HCT116 (cell line): Measurements from ENCODE around the gene PRKN. TPM values are rescaled to one million over a fixed set of nuclear protein-coding genes. Genes with fewer than 3 reads are reported as not detected.

ENCODE experiments used
- ATAC-seq: fragments of 200-7000 bp; cut with Tn5 transposase; 2 replicates; pipeline ENCODE4 v1.9.1; 2020; ENCODE audit warnings: mild to moderate bottlenecking, moderate library complexity
- BruUV-seq: library from RNA; stranded (reverse); fragments of 400-500 nt; replicated peaks from 2 replicates; lab custom pipeline; 2021; lab: Mats Ljungman, UMichigan
- CTCF ChIA-PET: fragments of 300-600 bp; sonication (Branson Sonifier 250); formaldehyde crosslinking; loops from one replicate; lab custom pipeline; 2021; ENCODE audit warnings: antibody characterized with exemption; lab: Charles Lee
- POLR2A ChIA-PET: fragments of 300-600, 350-600 bp; sonication (Branson Sonifier 250); formaldehyde crosslinking; loops from one replicate; lab custom pipeline; 2021; ENCODE audit warnings: antibody characterized with exemption; lab: Charles Lee
- RAD21 ChIA-PET, 2 experiments: fragments of 300-600 bp; sonication (Branson Sonifier 250); formaldehyde crosslinking; loops; one replicate each; lab custom pipeline; 2023; ENCODE audit warnings: low total read pairs in 2 of 2; ENCODE audit not compliant: uncharacterized antibody in 2 of 2, unreplicated experiment in 2 of 2, low non-redundant PET in 1 of 2; lab: Charles Lee
- DNase-seq: peaks from one replicate; pipeline ENCODE4 v3.0.0-alpha.2; 2010; ENCODE audit warnings: low read depth, low spot score
- H2AFZ ChIP-seq: fragments of 200-600 bp; shearing (Covaris generic), sonication (generic); 2 replicates; pipeline ENCODE4 v1.6.1; 2017; ENCODE audit warnings: low read depth, mixed run types, mixed read lengths, antibody characterized with exemption, low read length; ENCODE audit not compliant: poor library complexity, severe bottlenecking
- H3K27ac ChIP-seq: 2 replicates; pipeline ENCODE4 v1.5.1; 2012; ENCODE audit warnings: low read depth, low read length
- H3K27me3 ChIP-seq: fragments of 200-600 bp; sonication (generic); 2 replicates; pipeline ENCODE4 v1.6.1; 2016; ENCODE audit warnings: mixed run types, low read length, mixed read lengths; ENCODE audit not compliant: insufficient read depth
- H3K36me3 ChIP-seq, 2 experiments: fragments of 200-500 bp in 1 of 2; fragments of 200-600 bp in 1 of 2; sonication (Bioruptor generic) in 1 of 2; sonication (generic) in 1 of 2; 2 replicates each; pipeline versions ENCODE4 v1.5.1 to v1.6.1; 2014 to 2016; ENCODE audit warnings: low read length in 2 of 2, inconsistent platforms in 1 of 2, mixed read lengths in 1 of 2, mixed run types in 1 of 2; ENCODE audit not compliant: insufficient read depth in 2 of 2, control insufficient read depth in 1 of 2
- H3K4me1 ChIP-seq, 2 experiments: fragments of 200-600 bp in 1 of 2; sonication (generic) in 1 of 2; 2 replicates each; pipeline versions ENCODE4 v1.5.1 to v1.6.1; 2012 to 2017; ENCODE audit warnings: low read length in 2 of 2, inconsistent platforms in 1 of 2, mild to moderate bottlenecking in 1 of 2, mixed read lengths in 1 of 2, mixed run types in 1 of 2, moderate library complexity in 1 of 2; ENCODE audit not compliant: insufficient read depth in 2 of 2, control insufficient read depth in 1 of 2
- H3K4me2 ChIP-seq: fragments of 200-600 bp; sonication (generic); 2 replicates; pipeline ENCODE4 v1.6.1; 2017; ENCODE audit warnings: mixed run types, low read length, mixed read lengths
- H3K4me3 ChIP-seq, 2 experiments: fragments of 200-600 bp in 1 of 2; sonication (generic) in 1 of 2; replicated peaks in 1 of 2; 2 replicates each; pipeline ENCODE4 v1.5.1; 2011 to 2016; ENCODE audit warnings: low read length in 2 of 2, control low read depth in 1 of 2, low read depth in 1 of 2, mild to moderate bottlenecking in 1 of 2, mixed read lengths in 1 of 2, mixed run types in 1 of 2
- H3K79me2 ChIP-seq: fragments of 200-600 bp; sonication (generic); 2 replicates; pipeline ENCODE4 v1.6.1; 2017; ENCODE audit warnings: mild to moderate bottlenecking, mixed run types, low read length, moderate library complexity, mixed read lengths; ENCODE audit not compliant: insufficient read depth
- H3K9ac ChIP-seq: fragments of 200-600 bp; sonication (generic); 2 replicates; pipeline ENCODE4 v1.6.1; 2016; ENCODE audit warnings: low read length, mixed read lengths
- H3K9me2 ChIP-seq: fragments of 200-600 bp; sonication (generic), shearing (Covaris generic); 2 replicates; pipeline ENCODE4 v1.6.1; 2017; ENCODE audit warnings: mixed run types, mild to moderate bottlenecking, moderate library complexity; ENCODE audit not compliant: insufficient read depth
- H3K9me3 ChIP-seq, 2 experiments: fragments of 200-500 bp in 1 of 2; fragments of 200-600 bp in 1 of 2; sonication (Bioruptor generic) in 1 of 2; sonication (generic) in 1 of 2; 2 replicates each; pipeline ENCODE4 v1.6.1; 2014 to 2017; ENCODE audit warnings: low read length in 2 of 2, mixed read lengths in 2 of 2, inconsistent platforms in 1 of 2, low read depth in 1 of 2, mild to moderate bottlenecking in 1 of 2, mixed run types in 1 of 2, moderate library complexity in 1 of 2; ENCODE audit not compliant: control insufficient read depth in 1 of 2, insufficient read depth in 1 of 2
- H4K20me1 ChIP-seq: fragments of 200-600 bp; sonication (generic), shearing (Covaris generic); 2 replicates; pipeline ENCODE4 v1.6.1; 2017; ENCODE audit warnings: mixed run types, mild to moderate bottlenecking, moderate library complexity; ENCODE audit not compliant: insufficient read depth
- CBX3 ChIP-seq: IDR thresholded peaks from 2 replicates; pipeline ENCODE4 v1.6.1; 2012; ENCODE audit warnings: low read depth
- CEBPB ChIP-seq: IDR thresholded peaks from 2 replicates; pipeline ENCODE4 v1.6.1; 2012; ENCODE audit warnings: low read depth
- EGR1 ChIP-seq: IDR thresholded peaks from 2 replicates; pipeline ENCODE4 v1.6.1; 2012; ENCODE audit warnings: low read depth
- ELF1 ChIP-seq: IDR thresholded peaks from 2 replicates; pipeline ENCODE4 v1.6.1; 2012; ENCODE audit warnings: low read depth, borderline replicate concordance
- EZH2phosphoT487 ChIP-seq: fragments of 200-600 bp; IDR thresholded peaks from 2 replicates; pipeline ENCODE4 v1.6.1; 2018; ENCODE audit warnings: antibody characterized with exemption, borderline replicate concordance
- FOSL1 ChIP-seq: IDR thresholded peaks from 2 replicates; pipeline ENCODE4 v1.6.1; 2012; ENCODE audit warnings: low read depth
- MAX ChIP-seq: IDR thresholded peaks from 2 replicates; pipeline ENCODE4 v1.6.1; 2012
- POLR2A ChIP-seq: IDR thresholded peaks from 2 replicates; pipeline ENCODE4 v1.7.0; 2011; ENCODE audit warnings: borderline replicate concordance; ENCODE audit not compliant: insufficient read depth, insufficient read length; ENCODE audit errors: extremely low read depth
- RAD21 ChIP-seq: IDR thresholded peaks from 2 replicates; pipeline ENCODE4 v1.6.1; 2012; ENCODE audit warnings: low read depth, mild to moderate bottlenecking
- REST ChIP-seq: IDR thresholded peaks from 2 replicates; pipeline ENCODE4 v1.6.1; 2012; ENCODE audit warnings: low read depth
- SIN3A ChIP-seq: IDR thresholded peaks from 2 replicates; pipeline ENCODE4 v1.6.1; 2012; ENCODE audit warnings: low read depth
- TCF7L2 ChIP-seq: IDR thresholded peaks from 2 replicates; pipeline ENCODE4 v1.7.0; 2011; ENCODE audit warnings: borderline replicate concordance, inconsistent platforms; ENCODE audit not compliant: insufficient read depth, insufficient read length; ENCODE audit errors: extremely low read depth
- intact Hi-C: fragments of 100-400 bp; cut with micrococcal nuclease; formaldehyde crosslinking; loops from 2 replicates; pipeline ENCODE4 v1.10.0; 2022
- total RNA-seq: library from RNA; stranded (reverse); gene quantifications from one replicate; pipeline ENCODE4 v1.2.1, GENCODE V29; 2021; ENCODE audit not compliant: unreplicated experiment
- TF ChIP-seq, protein P1 (sequence below): IDR thresholded peaks from 2 replicates; pipeline ENCODE4 v1.6.1; 2012
- TF ChIP-seq, protein P2 (sequence below), 3 experiments: fragments of 200-600 bp in 1 of 3; sonication (generic) in 1 of 3; IDR thresholded peaks in 2 of 3; conservative IDR thresholded peaks in 1 of 3; 2 replicates each; pipeline ENCODE4 v1.5.1; 2012 to 2017; ENCODE audit warnings: low read depth in 2 of 3, low read length in 2 of 3, antibody characterized with exemption in 1 of 3, borderline replicate concordance in 1 of 3, control low read depth in 1 of 3, mild to moderate bottlenecking in 1 of 3, mixed read lengths in 1 of 3, mixed run types in 1 of 3, moderate library complexity in 1 of 3; ENCODE audit not compliant: insufficient read depth in 1 of 3

The PRKN gene
- total RNA-seq, 1 experiment from 2014 or later = 2.6 TPM

DNA sequence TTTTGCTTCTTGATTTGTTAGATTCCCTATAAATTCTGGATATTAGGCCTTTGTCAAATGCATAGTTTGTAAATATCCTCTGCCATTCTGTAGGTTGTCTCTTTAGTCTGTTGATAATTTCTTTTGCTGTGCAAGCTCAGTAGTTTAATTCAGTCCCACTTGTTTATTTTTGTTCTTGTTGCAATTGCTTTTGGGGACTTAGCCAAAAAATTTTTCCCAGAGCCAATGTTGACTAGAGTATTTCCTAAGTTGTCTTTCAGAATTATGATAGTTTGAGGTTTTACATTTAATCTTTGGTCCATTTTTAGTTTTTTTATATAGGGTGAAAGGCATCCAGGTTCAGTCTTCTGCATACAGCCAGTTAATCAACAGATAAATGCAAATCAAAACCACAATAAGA is 96.0 kb downstream of the PRKN start:
- no peak for DNase-seq
- H3K4me3 ChIP-seq = no peak overlapping the region
- H3K27ac ChIP-seq = no peak overlapping the region
- BruUV-seq = no TSS peak
- no peaks in the 10 kb centered on the region for H3K27me3 ChIP-seq
- H4K20me1 ChIP-seq = no peaks in the 10 kb centered on the region
- no peaks in the 10 kb centered on the region for H3K36me3 ChIP-seq
- no peaks in the 10 kb centered on the region for H3K9me2 ChIP-seq
- H3K4me2 ChIP-seq = no peak overlapping the region
- ATAC-seq = no peak
- intact Hi-C loops = no loop called here
- ChIA-PET CTCF (no interaction called here), RAD21 (no interaction called here), POLR2A (no interaction called here)
- no peaks in the 10 kb centered on the region for H3K9me3 ChIP-seq
- H3K9ac ChIP-seq = no peak overlapping the region
- no peak overlapping the region for H2AFZ ChIP-seq
- H3K79me2 ChIP-seq = no peaks in the 10 kb centered on the region
- no peaks in the 10 kb centered on the region for H3K4me1 ChIP-seq
- TF ChIP-seq TCF7L2 = no peak
- TF ChIP-seq, protein P1, sequence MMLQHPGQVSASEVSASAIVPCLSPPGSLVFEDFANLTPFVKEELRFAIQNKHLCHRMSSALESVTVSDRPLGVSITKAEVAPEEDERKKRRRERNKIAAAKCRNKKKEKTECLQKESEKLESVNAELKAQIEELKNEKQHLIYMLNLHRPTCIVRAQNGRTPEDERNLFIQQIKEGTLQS = no peak
- no peak for TF ChIP-seq RAD21
- TF ChIP-seq, protein P2, sequence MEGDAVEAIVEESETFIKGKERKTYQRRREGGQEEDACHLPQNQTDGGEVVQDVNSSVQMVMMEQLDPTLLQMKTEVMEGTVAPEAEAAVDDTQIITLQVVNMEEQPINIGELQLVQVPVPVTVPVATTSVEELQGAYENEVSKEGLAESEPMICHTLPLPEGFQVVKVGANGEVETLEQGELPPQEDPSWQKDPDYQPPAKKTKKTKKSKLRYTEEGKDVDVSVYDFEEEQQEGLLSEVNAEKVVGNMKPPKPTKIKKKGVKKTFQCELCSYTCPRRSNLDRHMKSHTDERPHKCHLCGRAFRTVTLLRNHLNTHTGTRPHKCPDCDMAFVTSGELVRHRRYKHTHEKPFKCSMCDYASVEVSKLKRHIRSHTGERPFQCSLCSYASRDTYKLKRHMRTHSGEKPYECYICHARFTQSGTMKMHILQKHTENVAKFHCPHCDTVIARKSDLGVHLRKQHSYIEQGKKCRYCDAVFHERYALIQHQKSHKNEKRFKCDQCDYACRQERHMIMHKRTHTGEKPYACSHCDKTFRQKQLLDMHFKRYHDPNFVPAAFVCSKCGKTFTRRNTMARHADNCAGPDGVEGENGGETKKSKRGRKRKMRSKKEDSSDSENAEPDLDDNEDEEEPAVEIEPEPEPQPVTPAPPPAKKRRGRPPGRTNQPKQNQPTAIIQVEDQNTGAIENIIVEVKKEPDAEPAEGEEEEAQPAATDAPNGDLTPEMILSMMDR (IDR thresholded peaks at IDR 0.05 in 2 of 3, conservative IDR thresholded peaks at IDR 0.05 in 1 of 3; ENCODE audit: borderline replicate concordance in 1 of 3, insufficient read depth in 1 of 3, low read depth in 2 of 3, low read length in 2 of 3) = no peak
- no peak for TF ChIP-seq CEBPB
- TF ChIP-seq SIN3A = no peak
- TF ChIP-seq POLR2A = no peak
- no peak for TF ChIP-seq ELF1
- TF ChIP-seq EGR1 = no peak
- no peak for TF ChIP-seq FOSL1
- TF ChIP-seq MAX = no peak
- TF ChIP-seq CBX3 = no peak
- no peak for TF ChIP-seq EZH2phosphoT487
- TF ChIP-seq REST = no peak
